Tibial nerve (tissue), 4 donors: Measurements from ENCODE around the gene LTN1.

Experiments used
- EP300 ChIP-seq, 2 donors: sonication (generic); formaldehyde crosslinking; IDR thresholded peaks; one replicate each; pipeline ENCODE4 v1.6.1; 2017; ENCODE audit warnings: antibody characterized with exemption in 2 of 2, mild to moderate bottlenecking in 1 of 2
- POLR2A ChIP-seq, 2 donors: fragments of 450-650 bp; IDR thresholded peaks; one replicate each; pipeline ENCODE4 v1.6.1; 2017; ENCODE audit warnings: antibody characterized with exemption in 2 of 2, mild to moderate bottlenecking in 2 of 2, moderate library complexity in 2 of 2
- TF ChIP-seq, protein P1 (sequence below), 5 experiments: fragments of 200-600 bp in 3 of 5; fragments of 450-650 bp in 2 of 5; sonication (generic) in 3 of 5; IDR thresholded peaks; one replicate each; pipeline ENCODE4 v1.5.1; 2016 to 2019; ENCODE audit warnings: antibody characterized with exemption in 5 of 5, mild to moderate bottlenecking in 3 of 5, moderate library complexity in 2 of 5

DNA sequence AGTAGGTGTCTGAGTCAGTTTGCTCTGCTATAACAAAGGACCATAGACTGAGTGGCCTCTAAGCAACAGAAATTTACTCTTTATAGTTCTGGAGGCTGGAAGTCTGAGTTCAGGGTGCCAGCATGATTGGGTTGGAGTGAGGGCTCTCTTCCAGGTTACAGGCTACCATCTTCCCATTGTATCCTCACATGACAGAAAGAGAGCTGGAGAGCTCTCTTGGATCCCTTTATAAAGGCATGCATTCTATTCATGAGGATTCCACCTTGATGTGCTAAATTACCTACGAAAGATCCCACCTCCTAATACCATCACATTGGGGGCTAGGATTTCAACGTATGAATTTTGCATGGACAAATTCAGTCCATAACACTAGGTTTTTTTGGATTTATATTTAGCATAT is 79.6 kb downstream of the LTN1 start:
- TF ChIP-seq, protein P1, sequence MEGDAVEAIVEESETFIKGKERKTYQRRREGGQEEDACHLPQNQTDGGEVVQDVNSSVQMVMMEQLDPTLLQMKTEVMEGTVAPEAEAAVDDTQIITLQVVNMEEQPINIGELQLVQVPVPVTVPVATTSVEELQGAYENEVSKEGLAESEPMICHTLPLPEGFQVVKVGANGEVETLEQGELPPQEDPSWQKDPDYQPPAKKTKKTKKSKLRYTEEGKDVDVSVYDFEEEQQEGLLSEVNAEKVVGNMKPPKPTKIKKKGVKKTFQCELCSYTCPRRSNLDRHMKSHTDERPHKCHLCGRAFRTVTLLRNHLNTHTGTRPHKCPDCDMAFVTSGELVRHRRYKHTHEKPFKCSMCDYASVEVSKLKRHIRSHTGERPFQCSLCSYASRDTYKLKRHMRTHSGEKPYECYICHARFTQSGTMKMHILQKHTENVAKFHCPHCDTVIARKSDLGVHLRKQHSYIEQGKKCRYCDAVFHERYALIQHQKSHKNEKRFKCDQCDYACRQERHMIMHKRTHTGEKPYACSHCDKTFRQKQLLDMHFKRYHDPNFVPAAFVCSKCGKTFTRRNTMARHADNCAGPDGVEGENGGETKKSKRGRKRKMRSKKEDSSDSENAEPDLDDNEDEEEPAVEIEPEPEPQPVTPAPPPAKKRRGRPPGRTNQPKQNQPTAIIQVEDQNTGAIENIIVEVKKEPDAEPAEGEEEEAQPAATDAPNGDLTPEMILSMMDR (IDR thresholded peaks at IDR 0.05): no peak
- TF ChIP-seq POLR2A (IDR thresholded peaks at IDR 0.05) (no peak), EP300 (IDR thresholded peaks at IDR 0.05) (no peak)
